ENCODE measurements around the gene SPATA9. TPM values are rescaled to one million over a fixed set of nuclear protein-coding genes. Genes with fewer than 3 reads are reported as not detected.

The SPATA9 gene
- total RNA-seq, 1 donor from 2014 or later, result not detected

- DNase-seq (ENCODE audit: low read depth), result no peak
- no peak overlapping the region for H3K4me3 ChIP-seq (ENCODE audit: low read depth, low read length)
- no peak for TF ChIP-seq CTCF (conservative IDR thresholded peaks at IDR 0.05; ENCODE audit: low read depth, low read length)
Measured at GRCh38 chr5:95690333-95690732, 7.5 kb upstream of the SPATA9 start.

- no peak overlapping the region for H3K4me3 ChIP-seq (ENCODE audit: low read depth, low read length)
- TF ChIP-seq CTCF (conservative IDR thresholded peaks at IDR 0.05; ENCODE audit: low read depth, low read length), result no peak
- no peak for DNase-seq (ENCODE audit: low read depth)
Measured at GRCh38 chr5:95689680-95690079, 6.9 kb upstream of the SPATA9 start.

GRCh38 chr5:95686651-95687050 lies 3.9 kb upstream of the SPATA9 start:
- no peak for DNase-seq (ENCODE audit: low read depth)
- H3K4me3 ChIP-seq (ENCODE audit: low read depth, low read length), result no peak overlapping the region
- TF ChIP-seq CTCF (conservative IDR thresholded peaks at IDR 0.05; ENCODE audit: low read depth, low read length), result no peak

GRCh38 chr5:95684361-95684760 lies 1.6 kb upstream of the SPATA9 start:
- no peak for DNase-seq (ENCODE audit: low read depth)
- no peak for TF ChIP-seq CTCF (conservative IDR thresholded peaks at IDR 0.05; ENCODE audit: low read depth, low read length)
- H3K4me3 ChIP-seq (ENCODE audit: low read depth, low read length), result no peak overlapping the region

- no peak for TF ChIP-seq CTCF (conservative IDR thresholded peaks at IDR 0.05; ENCODE audit: low read depth, low read length)
- no peak for DNase-seq (ENCODE audit: low read depth)
Measured at GRCh38 chr5:95673081-95673480, 9.7 kb downstream of the SPATA9 start.

GRCh38 chr5:95672641-95673040 lies 10.2 kb downstream of the SPATA9 start:
- no peak for DNase-seq (ENCODE audit: low read depth)
- TF ChIP-seq CTCF (conservative IDR thresholded peaks at IDR 0.05; ENCODE audit: low read depth, low read length), result no peak
- H3K4me3 ChIP-seq (ENCODE audit: low read depth, low read length), result no peak overlapping the region

More at GRCh38 chr5:95673081-95673480, 9.7 kb downstream of the SPATA9 start:
- H3K4me3 ChIP-seq (ENCODE audit: low read depth, low read length), result no peak overlapping the region

GRCh38 chr5:95671826-95672225 lies 11.0 kb downstream of the SPATA9 start:
- no peak overlapping the region for H3K4me3 ChIP-seq (ENCODE audit: low read depth, low read length)
- DNase-seq (ENCODE audit: low read depth), result no peak
- TF ChIP-seq CTCF (conservative IDR thresholded peaks at IDR 0.05; ENCODE audit: low read depth, low read length), result no peak
